Measurements from ENCODE around the gene PXDN. TPM values are rescaled to one million over a fixed set of nuclear protein-coding genes. Genes with fewer than 3 reads are reported as not detected.

PXDN gene
- total RNA-seq, 1 experiment from 2014 or later, result 146 TPM

GRCh38 chr2:1664698-1665097 lies 79.6 kb downstream of the PXDN start (continued):
- TF ChIP-seq, protein P1, sequence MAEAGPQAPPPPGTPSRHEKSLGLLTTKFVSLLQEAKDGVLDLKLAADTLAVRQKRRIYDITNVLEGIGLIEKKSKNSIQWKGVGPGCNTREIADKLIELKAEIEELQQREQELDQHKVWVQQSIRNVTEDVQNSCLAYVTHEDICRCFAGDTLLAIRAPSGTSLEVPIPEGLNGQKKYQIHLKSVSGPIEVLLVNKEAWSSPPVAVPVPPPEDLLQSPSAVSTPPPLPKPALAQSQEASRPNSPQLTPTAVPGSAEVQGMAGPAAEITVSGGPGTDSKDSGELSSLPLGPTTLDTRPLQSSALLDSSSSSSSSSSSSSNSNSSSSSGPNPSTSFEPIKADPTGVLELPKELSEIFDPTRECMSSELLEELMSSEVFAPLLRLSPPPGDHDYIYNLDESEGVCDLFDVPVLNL (CRISPR knock-in tag; IDR thresholded peaks at IDR 0.05; ENCODE audit: borderline replicate concordance, low read depth), result no peak
- TF ChIP-seq, protein P2, sequence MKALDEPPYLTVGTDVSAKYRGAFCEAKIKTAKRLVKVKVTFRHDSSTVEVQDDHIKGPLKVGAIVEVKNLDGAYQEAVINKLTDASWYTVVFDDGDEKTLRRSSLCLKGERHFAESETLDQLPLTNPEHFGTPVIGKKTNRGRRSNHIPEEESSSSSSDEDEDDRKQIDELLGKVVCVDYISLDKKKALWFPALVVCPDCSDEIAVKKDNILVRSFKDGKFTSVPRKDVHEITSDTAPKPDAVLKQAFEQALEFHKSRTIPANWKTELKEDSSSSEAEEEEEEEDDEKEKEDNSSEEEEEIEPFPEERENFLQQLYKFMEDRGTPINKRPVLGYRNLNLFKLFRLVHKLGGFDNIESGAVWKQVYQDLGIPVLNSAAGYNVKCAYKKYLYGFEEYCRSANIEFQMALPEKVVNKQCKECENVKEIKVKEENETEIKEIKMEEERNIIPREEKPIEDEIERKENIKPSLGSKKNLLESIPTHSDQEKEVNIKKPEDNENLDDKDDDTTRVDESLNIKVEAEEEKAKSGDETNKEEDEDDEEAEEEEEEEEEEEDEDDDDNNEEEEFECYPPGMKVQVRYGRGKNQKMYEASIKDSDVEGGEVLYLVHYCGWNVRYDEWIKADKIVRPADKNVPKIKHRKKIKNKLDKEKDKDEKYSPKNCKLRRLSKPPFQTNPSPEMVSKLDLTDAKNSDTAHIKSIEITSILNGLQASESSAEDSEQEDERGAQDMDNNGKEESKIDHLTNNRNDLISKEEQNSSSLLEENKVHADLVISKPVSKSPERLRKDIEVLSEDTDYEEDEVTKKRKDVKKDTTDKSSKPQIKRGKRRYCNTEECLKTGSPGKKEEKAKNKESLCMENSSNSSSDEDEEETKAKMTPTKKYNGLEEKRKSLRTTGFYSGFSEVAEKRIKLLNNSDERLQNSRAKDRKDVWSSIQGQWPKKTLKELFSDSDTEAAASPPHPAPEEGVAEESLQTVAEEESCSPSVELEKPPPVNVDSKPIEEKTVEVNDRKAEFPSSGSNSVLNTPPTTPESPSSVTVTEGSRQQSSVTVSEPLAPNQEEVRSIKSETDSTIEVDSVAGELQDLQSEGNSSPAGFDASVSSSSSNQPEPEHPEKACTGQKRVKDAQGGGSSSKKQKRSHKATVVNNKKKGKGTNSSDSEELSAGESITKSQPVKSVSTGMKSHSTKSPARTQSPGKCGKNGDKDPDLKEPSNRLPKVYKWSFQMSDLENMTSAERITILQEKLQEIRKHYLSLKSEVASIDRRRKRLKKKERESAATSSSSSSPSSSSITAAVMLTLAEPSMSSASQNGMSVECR (CRISPR knock-in tag; IDR thresholded peaks at IDR 0.05; ENCODE audit: borderline replicate concordance), result no peak

DNA sequence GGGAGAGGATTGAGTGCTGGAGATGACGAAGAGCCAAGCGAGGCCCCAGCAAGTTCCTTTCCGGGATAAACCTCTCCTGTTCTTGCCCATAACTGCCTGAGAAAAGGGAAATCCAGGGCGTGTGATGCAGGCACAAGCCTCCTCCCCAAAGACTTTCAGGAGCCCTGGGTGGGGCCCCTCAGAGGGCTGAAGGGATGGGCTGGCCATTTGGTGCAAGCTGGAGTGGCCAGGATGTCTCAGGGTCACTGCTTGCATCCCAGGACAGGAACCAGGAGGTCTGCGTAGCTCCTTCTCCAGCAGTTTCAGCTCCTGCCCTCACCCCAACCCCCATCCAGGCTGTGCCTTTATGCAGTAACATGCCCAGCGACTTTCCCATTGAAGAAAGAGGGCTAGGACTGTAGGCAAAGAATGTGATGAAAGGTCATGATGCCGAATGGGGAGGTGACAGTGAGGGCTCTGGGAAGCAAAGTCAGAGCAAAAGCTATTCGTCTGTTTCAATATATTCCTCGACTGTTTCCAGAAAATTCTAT lies 80.2 kb downstream of the PXDN start:
- ATAC-seq, result no peak
- Mint-ChIP-seq H3K9me3 (peaks cover 3% of the 10 kb centered on the region; the same call in 1 of the 2 replicates), H3K4me1 (0 out of 2 replicates have a peak, but pooled peaks cover 4% of the 10 kb centered on the region), H3K27me3 (ENCODE audit: low read depth) (no peaks in the 10 kb centered on the region), H3K36me3 (peaks cover 63% of the 10 kb centered on the region), H3K27ac (no peak overlapping the region), H3K4me3 (no peak overlapping the region)
- DNase-seq (ENCODE audit: low spot score), result no peak
- TF ChIP-seq MXD4 (CRISPR knock-in tag; IDR thresholded peaks at IDR 0.05; ENCODE audit: borderline replicate concordance) (no peak), TEAD1 (CRISPR knock-in tag; IDR thresholded peaks at IDR 0.05) (no peak), JAZF1 (CRISPR knock-in tag; IDR thresholded peaks at IDR 0.05) (no peak), GTF2I (CRISPR knock-in tag; conservative IDR thresholded peaks at IDR 0.05) (no peak), ZNF423 (CRISPR knock-in tag; IDR thresholded peaks at IDR 0.05) (no peak), ZNF416 (CRISPR knock-in tag; IDR thresholded peaks at IDR 0.05) (no peak), FOXK1 (CRISPR knock-in tag; IDR thresholded peaks at IDR 0.05) (no peak), ZNF219 (CRISPR knock-in tag; IDR thresholded peaks at IDR 0.05; ENCODE audit: borderline replicate concordance) (no peak), NR1H2 (CRISPR knock-in tag; IDR thresholded peaks at IDR 0.05) (no peak), SMAD4 (CRISPR knock-in tag; IDR thresholded peaks at IDR 0.05) (no peak)
- CTCF ChIA-PET, result interaction anchor here (1.1 kb wide), 1 partner anchor 15 kb away, joined by 4 read pairs; no protein-coding TSS in a partner anchor
- POLR2A ChIA-PET, result interaction anchor here (1.0 kb wide), 1 partner anchor 78 kb away, joined by 3 read pairs; no protein-coding TSS in a partner anchor

DNA sequence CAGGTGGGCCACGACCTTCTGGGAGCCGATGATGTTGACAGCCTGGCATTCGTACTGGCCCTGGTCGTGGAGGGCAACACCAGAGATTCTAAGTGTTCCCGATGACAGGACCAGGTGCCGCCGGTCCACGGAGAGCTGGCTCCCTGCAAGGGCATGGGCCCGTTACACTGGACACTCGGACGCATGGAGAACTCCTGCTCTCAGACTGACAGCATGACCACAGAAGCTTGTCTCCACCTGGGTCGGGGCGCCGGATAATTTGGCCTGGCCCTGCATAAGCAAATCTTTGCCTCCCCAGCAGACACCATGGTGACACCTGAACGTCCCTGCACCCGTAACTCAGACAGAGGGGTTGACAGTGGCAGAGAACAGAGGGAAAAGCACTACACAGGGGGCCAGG lies 80.7 kb downstream of the PXDN start:
- no peak for ATAC-seq
- Mint-ChIP-seq H3K4me1 (peaks cover 4% of the 10 kb centered on the region; the same call in 1 of the 2 replicates), H3K27me3 (ENCODE audit: low read depth) (no peaks in the 10 kb centered on the region), H3K4me3 (no peak overlapping the region), H3K9me3 (no peaks in the 10 kb centered on the region), H3K27ac (peak overlapping the region; percentile 3; the same call in 1 of the 2 replicates), H3K36me3 (peaks cover 62% of the 10 kb centered on the region)
- DNase-seq (ENCODE audit: low spot score), result no peak
- POLR2A ChIA-PET, result interaction anchor here (1.0 kb wide), 1 partner anchor 79 kb away, joined by 3 read pairs; no protein-coding TSS in a partner anchor
- CTCF ChIA-PET, result interaction anchor here (1.1 kb wide), 1 partner anchor 15 kb away, joined by 4 read pairs; no protein-coding TSS in a partner anchor
- TF ChIP-seq ZNF396 (CRISPR knock-in tag; IDR thresholded peaks at IDR 0.05; ENCODE audit: borderline replicate concordance) (no peak), ETV6 (CRISPR knock-in tag; IDR thresholded peaks at IDR 0.05) (no peak), ZNF281 (CRISPR knock-in tag; IDR thresholded peaks at IDR 0.05) (no peak), IRF2 (CRISPR knock-in tag; IDR thresholded peaks at IDR 0.05; ENCODE audit: borderline replicate concordance, low read depth) (no peak), HMGA2 (CRISPR knock-in tag; IDR thresholded peaks at IDR 0.05) (no peak), KAT7 (CRISPR knock-in tag; IDR thresholded peaks at IDR 0.05; ENCODE audit: borderline replicate concordance) (no peak), USF2 (CRISPR knock-in tag; IDR thresholded peaks at IDR 0.05) (no peak), ZNF138 (CRISPR knock-in tag; conservative IDR thresholded peaks at IDR 0.05) (no peak), JUN (CRISPR knock-in tag; IDR thresholded peaks at IDR 0.05) (no peak)
- TF ChIP-seq, protein P3, sequence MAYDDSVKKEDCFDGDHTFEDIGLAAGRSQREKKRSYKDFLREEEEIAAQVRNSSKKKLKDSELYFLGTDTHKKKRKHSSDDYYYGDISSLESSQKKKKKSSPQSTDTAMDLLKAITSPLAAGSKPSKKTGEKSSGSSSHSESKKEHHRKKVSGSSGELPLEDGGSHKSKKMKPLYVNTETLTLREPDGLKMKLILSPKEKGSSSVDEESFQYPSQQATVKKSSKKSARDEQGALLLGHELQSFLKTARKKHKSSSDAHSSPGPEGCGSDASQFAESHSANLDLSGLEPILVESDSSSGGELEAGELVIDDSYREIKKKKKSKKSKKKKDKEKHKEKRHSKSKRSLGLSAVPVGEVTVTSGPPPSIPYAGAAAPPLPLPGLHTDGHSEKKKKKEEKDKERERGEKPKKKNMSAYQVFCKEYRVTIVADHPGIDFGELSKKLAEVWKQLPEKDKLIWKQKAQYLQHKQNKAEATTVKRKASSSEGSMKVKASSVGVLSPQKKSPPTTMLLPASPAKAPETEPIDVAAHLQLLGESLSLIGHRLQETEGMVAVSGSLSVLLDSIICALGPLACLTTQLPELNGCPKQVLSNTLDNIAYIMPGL (CRISPR knock-in tag; IDR thresholded peaks at IDR 0.05), result no peak
